ENCODE data around the gene RRAGB. TPM values are rescaled to one million over a fixed set of nuclear protein-coding genes. Genes with fewer than 3 reads are reported as not detected.
A peak's percentile ranks its signal among the peaks of the same experiment; 100 is the strongest.
"Not testable (repeated sequence)": the region's sequence is repeated elsewhere in the genome, so short reads cannot be mapped to it uniquely, and the experiment has no call there.

RRAGB gene, protein sequence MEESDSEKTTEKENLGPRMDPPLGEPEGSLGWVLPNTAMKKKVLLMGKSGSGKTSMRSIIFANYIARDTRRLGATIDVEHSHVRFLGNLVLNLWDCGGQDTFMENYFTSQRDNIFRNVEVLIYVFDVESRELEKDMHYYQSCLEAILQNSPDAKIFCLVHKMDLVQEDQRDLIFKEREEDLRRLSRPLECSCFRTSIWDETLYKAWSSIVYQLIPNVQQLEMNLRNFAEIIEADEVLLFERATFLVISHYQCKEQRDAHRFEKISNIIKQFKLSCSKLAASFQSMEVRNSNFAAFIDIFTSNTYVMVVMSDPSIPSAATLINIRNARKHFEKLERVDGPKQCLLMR
- total RNA-seq (2014; rRNA removed; shearing (Covaris generic)) = 22.6 and 27.1 TPM in 2 replicates

DNA sequence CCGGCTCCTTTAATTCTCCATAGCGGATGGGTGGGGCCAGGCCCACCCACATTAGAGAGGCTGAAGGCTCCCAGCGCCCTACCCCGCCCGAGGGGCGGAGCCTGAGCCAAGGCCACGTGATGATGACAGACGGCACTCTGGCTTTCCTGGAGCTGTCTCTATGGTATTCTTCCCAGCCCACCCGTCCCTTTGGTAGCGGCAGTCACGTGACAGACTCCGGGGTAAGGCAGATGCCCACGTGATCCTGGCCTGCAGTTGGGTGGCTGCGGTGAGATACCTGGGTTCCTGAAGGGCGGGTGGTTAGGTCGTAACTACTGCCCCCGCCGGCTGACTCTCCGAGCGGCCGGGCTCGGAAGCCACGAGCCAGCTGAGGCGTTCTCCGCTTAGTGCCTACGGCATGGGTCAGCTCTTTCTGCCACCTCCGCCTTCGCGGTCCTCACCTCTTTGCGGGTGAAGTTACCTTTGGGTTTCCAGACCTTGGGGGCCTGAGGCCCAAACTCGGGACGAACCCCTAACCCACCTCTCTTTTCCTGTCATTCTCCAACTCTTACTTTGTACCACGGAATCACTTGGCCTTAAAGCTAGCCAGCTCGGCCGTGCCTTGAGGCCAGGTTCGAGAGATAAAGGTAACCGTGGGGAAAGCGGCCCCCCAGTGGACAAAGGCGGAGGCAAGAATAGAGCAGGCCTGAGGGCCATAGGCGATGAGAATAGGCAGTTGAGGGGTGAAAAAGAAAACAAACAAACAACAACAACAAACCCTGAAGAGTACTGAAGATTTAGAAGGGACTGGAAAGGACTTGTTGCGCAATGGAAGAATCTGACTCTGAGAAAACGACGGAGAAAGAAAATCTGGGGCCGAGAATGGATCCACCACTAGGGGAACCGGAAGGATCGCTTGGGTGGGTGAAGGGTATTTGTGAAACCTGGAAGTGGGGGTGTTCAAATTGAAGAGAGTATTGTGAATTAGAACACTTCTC, at the start of gene RRAGB:
RRAGB (plus strand) TSS at position 229 of the 977 bp plus-strand sequence; CDS start at position 808, 579 bp downstream.
- DNase-seq (ENCODE audit: low spot score) = peak; percentile 97
- in situ Hi-C loops (cut with HindIII; ENCODE audit: low sequenced_read_pairs) = no loop called here

DNA sequence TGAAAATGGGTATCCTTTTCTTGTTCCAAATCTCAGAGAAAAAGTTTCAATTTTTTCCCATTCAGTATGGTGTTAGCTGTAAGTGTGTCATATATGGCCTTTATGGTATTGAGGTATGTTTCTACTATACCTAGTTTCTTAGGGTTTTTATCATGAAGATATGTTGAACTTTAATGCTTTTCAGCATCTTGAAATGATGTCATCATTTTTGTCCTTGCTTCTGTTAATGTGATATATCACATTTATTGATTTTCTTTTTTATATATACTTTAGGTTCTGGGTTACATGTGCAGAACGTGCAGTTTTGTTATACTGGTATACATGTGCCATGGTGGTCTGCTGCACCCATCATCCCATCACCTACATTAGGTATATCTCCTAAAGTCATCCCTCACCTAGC, 49.5 kb upstream of the RRAGB start:
- in situ Hi-C loops (cut with HindIII; ENCODE audit: low sequenced_read_pairs) = no loop called here

DNA sequence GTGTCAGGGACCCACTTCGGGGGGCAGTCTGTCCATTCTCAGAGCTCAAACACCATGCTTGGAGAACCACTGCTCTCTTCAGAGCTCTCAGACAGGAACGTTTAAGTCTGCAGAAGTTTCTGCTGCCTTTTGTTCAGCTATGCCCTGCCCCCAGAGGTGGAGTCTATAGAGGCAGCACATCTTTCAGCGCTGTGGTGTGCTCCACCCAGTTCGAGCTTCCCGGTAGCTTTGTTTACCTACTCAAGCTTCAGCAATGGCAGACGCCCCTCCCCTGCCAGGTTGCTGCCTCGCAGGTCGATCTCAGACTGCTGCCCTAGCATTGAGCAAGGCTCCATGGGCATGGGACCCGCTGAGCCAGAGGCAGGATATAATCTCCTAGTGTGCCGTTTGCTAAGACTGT, 29.0 kb upstream of the RRAGB start:
- DNase-seq (ENCODE audit: low spot score); in situ Hi-C loops (cut with HindIII; ENCODE audit: low sequenced_read_pairs): not testable (repeated sequence)

More for the DNA sequence above, 49.5 kb upstream of the RRAGB start:
- no peak for DNase-seq (ENCODE audit: low spot score)

DNA sequence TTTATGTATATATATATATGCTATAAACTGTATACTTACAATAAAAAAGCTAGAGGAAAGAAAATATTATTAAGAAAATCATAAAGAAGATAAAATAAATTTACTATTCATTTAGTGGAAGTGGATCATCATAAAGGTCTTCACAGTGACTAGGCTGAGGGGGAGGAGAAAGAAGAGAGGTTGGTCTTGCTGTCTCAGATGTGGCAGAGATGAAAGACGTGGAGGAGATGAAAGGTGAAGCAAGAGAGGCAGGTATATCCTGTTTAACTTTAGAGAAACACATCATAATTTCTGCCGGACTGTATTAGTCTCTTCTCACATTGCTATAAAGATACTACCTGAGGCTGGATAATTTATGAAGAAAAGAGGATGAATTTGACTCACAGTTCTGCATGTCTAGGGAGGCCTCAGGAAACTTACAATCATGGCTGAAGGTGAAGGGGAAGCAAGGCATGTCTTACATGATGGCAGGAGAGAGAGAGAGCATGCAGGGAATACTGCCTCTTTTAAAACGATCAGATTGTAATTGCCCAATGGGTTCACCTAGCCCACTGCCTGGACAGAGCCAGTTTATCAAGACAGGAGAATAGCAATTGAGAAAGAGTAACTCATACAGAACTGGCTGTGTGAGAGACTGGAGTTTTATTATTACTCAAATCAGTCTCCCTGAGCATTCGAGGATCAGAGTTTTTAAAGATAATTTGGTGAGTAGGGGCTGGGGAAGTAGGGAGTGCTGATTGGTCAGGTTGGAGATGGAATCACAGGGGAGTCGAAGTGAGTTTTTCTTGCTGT, 22.1 kb upstream of the RRAGB start:
- in situ Hi-C loops (cut with HindIII; ENCODE audit: low sequenced_read_pairs) = no loop called here
- no peak for DNase-seq (ENCODE audit: low spot score)

DNA sequence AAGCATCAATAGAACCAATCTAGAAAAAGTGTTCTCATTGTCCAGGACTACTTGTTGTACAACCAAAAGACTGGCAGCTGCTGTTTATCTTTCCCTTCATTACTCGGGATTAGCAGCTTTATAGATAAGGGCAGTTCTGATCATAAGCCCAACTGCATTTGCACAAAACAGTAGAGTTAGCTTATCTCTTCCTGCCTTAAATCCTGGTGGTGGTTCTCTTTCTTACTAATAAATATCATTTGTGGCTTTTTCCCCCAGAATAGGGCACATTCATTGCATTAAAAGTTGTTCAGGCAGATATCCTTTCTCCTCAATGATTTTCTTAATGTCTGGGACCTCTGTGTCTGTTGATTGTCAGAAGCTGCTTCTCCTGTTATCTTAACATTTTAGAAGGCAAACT, 20.2 kb upstream of the RRAGB start:
- in situ Hi-C loops (cut with HindIII; ENCODE audit: low sequenced_read_pairs) = no loop called here
- DNase-seq (ENCODE audit: low spot score) = no peak

DNA sequence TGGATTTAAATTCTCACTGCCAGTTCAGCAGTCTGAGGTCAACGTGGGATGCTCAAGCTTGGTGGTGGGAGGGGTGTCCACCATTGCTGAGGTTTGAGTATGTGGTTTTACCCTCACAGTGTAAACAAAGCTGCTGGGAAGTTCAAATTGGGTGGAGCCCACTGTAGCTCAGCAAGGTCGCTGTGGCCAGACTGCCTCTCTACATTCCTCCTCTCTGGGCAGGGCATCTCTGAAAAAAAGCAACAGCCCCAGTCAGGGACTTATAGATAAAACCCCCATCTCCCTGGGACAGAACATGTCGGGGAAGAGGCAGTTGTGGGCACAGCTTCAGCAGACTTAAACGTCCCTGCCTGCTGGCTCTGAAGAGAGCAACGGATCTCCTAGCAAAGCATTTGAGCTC, 14.9 kb upstream of the RRAGB start:
- in situ Hi-C loops (cut with HindIII; ENCODE audit: low sequenced_read_pairs) = no loop called here
- no peak for DNase-seq (ENCODE audit: low spot score)

DNA sequence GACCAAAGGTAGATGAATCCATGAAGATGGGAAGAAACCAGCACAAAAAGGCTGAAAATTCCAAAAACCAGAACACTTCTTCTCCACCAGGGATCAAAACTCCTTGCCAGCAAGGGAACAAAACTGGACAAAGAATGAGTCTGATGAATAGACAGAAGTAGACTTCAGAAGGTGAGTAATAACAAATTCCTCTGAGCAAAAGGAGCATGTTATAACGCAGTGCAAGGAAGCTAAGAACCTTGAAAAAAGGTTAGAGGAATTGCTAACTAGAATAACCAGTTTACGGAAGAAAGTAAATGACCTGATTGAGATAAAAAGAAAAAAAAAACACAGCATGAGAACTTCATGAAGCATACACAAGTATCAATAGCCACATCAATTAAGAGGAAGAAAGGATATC, 14.1 kb upstream of the RRAGB start:
- in situ Hi-C loops (cut with HindIII; ENCODE audit: low sequenced_read_pairs) = not testable (repeated sequence)

DNA sequence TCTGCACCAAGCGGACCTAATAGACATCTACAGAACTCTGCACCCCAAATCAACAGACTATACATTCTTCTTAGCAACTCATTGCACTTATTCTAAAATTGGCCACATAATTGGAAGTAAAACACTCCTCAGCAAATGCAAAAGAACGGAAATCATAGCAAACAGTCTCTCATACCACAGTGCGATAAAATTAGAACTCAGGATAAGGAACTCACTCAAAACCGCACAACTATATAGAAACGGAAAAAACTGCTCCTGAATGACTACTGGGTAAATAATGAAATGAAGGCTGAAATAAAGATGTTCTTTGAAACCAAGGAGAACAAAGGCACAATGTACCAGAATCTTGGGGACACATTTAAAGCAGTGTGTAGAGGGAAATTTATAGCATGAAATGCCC, 12.5 kb upstream of the RRAGB start:
- in situ Hi-C loops (cut with HindIII; ENCODE audit: low sequenced_read_pairs) = not testable (repeated sequence)

More for the DNA sequence above, 14.1 kb upstream of the RRAGB start:
- not testable (repeated sequence) for DNase-seq (ENCODE audit: low spot score)

DNA sequence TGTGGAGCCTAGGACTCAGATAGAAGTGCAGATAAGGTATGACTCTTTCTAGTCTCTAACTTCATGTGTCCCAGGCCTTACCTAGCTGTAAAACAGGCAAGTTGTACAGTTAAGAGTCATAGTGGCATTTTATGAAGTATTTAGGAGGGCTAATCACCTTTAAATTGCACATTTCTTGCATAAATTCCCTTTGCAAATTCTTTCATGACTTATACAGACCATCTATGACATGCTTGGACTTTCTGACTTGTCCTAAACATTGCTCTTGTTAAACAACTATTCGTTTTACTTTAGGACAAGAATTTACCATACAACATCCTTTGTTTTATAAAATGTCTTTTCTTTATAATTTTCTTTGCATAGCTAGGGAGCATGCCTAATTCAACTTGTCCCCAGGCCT, 7.8 kb upstream of the RRAGB start:
- no peak for DNase-seq (ENCODE audit: low spot score)
- in situ Hi-C loops (cut with HindIII; ENCODE audit: low sequenced_read_pairs) = no loop called here

More for the DNA sequence above, 12.5 kb upstream of the RRAGB start:
- not testable (repeated sequence) for DNase-seq (ENCODE audit: low spot score)

DNA sequence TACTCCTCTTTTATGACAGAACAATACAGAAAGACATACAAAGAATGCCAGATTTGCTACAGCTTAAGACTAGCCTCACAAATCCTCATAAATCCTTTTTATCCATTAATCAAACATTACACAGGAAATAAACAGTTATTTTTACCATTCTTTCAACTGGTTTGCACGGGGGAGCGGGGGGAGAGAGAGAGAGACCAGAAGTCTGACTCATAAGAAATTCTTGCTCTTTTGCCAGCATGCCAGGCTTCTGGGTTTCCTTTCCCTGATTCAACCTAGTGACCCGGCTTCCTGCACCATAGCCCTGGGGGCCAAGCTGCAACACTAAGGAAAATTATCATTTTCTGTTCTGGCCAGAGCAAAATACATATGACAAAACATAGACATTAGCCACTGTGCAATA, 6.8 kb upstream of the RRAGB start:
- no peak for DNase-seq (ENCODE audit: low spot score)
- in situ Hi-C loops (cut with HindIII; ENCODE audit: low sequenced_read_pairs) = no loop called here

DNA sequence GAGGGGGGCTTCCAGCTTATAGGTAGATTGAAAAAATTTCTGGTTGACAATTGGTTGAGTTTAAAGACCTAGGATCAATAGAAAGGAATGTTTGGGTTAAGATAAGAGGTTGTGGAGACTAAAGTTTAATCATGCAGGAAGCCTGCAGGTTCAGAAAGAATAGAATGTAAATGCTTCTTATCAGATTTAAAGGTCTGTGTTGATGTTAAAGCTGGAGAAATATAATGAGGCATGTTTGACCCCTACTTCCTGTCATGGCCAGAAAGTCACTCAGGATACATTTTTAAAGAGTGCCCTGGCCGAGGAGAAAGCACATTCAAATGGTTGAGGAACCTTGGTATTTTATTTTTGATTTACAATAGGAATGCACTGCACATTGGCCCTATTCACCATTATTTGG, 3.9 kb upstream of the RRAGB start:
- no peak for DNase-seq (ENCODE audit: low spot score)
- in situ Hi-C loops (cut with HindIII; ENCODE audit: low sequenced_read_pairs) = no loop called here

DNA sequence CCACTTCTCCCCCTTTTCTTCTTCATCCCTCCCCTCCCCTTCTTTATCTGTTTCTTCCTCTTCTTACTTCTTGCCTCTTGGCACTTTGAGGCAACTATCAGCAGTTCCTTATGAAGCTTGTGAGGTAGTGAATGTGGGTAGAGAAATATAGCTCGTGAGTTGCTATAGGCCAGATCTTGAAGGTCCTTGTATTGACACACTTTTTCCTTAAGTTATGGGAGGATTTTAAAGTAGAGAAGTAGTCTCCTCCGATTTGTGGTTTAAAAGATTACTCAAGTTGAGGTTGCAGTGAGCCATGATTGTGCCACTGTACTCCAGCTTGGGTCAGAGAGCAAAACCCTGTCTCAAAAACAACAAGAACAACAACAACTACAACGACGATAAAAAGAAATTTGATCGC, 3.4 kb upstream of the RRAGB start:
- in situ Hi-C loops (cut with HindIII; ENCODE audit: low sequenced_read_pairs) = no loop called here
- DNase-seq (ENCODE audit: low spot score) = no peak

DNA sequence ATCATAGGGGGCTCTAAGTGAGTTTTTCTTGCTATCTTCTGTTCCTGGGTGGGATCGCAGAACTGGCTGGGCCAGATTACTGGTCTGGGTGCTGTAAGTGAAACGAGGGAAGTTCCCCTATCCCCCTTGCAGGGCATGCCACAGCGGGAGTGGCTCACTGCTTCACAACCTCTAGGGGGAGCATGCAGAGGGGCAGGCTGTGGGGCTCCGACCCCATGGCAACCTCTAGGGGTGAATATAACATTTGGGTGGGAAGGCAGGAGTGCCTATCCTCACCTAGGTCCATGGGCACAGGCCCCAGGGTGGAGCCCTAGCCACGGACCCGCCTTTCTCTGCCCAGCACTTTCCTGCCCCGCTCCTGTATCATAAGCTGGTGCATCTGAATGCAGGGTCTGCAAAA, 1.7 kb upstream of the RRAGB start:
- in situ Hi-C loops (cut with HindIII; ENCODE audit: low sequenced_read_pairs) = no loop called here
- no peak for DNase-seq (ENCODE audit: low spot score)

DNA sequence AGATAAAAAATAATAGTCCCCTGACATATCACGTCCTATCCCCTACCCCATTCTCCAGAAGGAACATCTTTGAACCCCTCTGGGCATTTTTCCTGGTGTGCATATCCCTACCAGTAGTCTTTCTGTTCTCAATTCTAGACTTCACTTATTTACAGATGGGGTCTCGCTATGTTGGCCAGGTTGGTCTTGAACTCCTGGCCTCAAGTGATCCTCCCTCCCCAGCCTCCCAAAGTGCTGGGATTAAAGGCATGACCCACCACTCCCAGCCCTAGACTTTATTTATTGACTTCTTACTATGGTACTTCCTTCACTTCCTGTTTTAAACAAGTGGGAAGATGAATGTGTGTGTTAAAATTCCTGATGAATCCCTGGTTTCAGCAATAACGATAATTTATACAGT, 612 bp upstream of the RRAGB start:
- in situ Hi-C loops (cut with HindIII; ENCODE audit: low sequenced_read_pairs) = no loop called here
- DNase-seq (ENCODE audit: low spot score) = no peak

DNA sequence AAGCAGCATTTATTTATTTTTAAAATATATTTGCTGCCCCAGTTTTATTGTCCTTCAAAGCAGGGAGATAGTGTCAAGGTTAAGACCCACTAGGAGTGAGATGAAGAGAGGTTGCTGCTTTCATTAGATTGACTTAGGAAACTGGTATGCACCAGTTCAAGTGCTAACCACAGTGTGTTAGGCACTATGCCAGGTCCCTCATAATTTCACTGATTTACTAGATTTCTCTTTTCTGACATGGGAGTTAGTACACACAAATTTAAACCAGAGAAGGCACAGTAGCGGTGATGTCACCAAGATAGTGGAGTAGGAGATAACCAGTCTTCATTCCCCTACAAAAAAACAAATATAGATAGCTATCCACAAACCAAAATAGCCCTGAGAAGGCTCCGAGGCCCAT, 14.3 kb downstream of the RRAGB start:
- in situ Hi-C loops (cut with HindIII; ENCODE audit: low sequenced_read_pairs) = no loop called here
- no peak for DNase-seq (ENCODE audit: low spot score)

DNA sequence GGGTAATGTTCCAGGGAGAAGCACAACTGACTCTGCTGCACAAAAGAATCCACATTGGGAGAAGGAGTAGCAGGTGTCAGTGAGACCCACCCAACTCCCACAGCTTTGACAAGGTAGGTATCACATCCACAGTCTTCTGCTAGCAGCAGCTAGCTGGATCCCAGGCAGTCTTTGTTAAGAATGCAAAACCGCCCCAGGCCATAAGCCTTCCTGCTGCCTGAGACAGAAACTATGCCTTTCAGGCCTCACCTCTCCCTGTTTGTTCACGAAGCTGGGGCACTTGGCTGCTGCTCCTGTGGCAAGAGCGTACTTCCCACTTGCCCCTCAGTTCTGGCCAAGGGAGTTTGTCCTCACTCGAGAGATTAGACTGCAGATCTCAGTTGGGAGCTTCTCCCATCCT, 21.4 kb downstream of the RRAGB start:
- in situ Hi-C loops (cut with HindIII; ENCODE audit: low sequenced_read_pairs) = no loop called here
- no peak for DNase-seq (ENCODE audit: low spot score)

DNA sequence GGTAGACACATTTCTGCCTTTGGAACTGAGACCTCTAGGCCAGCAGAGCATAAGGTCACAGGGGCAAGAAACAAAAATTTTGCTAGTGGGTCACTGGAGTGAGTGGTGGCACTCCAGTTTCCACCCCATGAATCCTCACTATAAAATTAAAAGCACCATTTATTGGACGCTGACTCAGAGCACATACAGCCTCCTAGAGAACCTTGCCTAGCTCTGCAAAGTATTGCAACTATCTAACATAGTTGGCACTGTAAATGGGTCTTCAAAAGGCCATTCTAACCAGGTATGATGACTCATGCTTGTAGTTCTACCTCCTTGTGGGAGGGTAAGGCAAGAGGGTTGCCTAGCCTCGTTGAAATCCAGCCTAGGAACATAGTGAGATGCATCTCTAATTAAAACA, 25.1 kb downstream of the RRAGB start:
- in situ Hi-C loops (cut with HindIII; ENCODE audit: low sequenced_read_pairs) = no loop called here
- no peak for DNase-seq (ENCODE audit: low spot score)

DNA sequence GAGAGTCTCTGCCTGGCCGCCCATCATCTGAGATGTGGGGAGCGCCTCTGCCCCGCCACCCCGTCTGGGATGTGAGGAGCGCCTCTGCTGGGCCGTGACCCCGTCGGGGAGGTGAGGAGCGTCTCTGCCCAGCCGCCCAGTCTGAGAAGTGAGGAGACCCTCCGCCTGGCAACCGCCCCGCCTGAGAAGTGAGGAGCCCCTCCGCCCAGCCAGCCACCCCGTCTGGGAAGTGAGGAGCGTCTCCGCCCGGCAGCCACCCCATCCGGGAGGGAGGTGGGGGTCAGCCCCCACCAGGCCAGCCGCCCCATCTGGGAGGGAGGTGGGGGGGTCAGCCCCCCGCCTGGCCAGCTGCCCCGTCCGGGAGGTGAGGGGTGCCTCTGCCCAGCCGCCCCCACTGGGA, 30.9 kb downstream of the RRAGB start:
- in situ Hi-C loops (cut with HindIII; ENCODE audit: low sequenced_read_pairs); DNase-seq (ENCODE audit: low spot score): not testable (repeated sequence)

DNA sequence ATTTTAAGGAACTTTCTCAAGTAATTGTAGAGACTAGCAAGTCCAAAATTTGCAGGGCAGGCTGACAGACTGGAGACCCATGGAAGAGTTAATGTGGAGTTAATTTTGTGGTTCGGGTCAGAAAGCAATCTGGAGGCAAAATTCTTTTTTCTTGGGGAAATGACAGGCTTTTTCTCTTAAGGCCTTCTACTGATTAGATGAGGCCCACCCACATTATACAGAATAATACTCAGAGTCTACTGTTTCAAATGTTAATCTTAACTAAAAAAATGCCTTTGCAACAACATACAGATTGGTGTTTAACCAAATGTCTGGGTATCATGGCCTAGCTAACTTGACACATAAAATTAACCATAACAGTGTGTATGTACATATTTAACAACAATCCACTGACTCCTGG, 32.7 kb downstream of the RRAGB start:
- DNase-seq (ENCODE audit: low spot score) = no peak
- in situ Hi-C loops (cut with HindIII; ENCODE audit: low sequenced_read_pairs) = no loop called here
